Measurements from ENCODE around the gene SBK2. TPM values are rescaled to one million over a fixed set of nuclear protein-coding genes. Genes with fewer than 3 reads are reported as not detected.

The SBK2 gene
- total and polyA plus RNA-seq, 9 of the 15 experiments (the other 6 are each of a cell fraction or from before 2014, with no cell fraction given), result not detected

DNA sequence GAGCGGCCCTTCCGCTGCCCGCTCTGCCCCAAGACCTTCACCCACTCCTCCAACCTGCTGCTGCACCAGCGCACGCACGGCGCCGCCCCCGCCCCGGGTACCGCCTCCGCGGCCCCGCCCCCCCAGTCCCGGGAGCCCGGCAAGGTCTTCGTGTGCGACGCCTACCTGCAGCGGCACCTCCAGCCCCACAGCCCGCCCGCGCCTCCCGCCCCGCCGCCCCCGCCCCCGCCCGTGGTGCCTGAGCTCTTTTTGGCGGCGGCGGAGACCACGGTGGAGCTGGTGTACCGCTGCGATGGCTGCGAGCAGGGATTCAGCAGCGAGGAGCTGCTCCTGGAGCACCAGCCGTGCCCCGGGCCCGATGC is 55.2 kb downstream of the SBK2 start:
- Histone ChIP-seq H3K27ac (ENCODE audit: extremely low read depth, low read depth, low read length) (no peak overlapping the region), H3K9me3 (replicated peaks; ENCODE audit: control insufficient read depth, insufficient read depth, low read depth, low read length) (no peaks in the 10 kb centered on the region), H4K20me1 (replicated peaks; ENCODE audit: control insufficient read depth, insufficient read depth, low read length) (no peaks in the 10 kb centered on the region), H3K4me1 (replicated peaks in 1 of 2; ENCODE audit: control insufficient read depth in 2 of 2, insufficient read depth in 2 of 2, low read length in 2 of 2) (peaks cover 20 to 64% of the 10 kb centered on the region in 2 experiments), H3K9me1 (ENCODE audit: control insufficient read depth, insufficient read depth, low read length) (no peaks in the 10 kb centered on the region), H3K79me2 (ENCODE audit: control insufficient read depth, insufficient read depth, low read length) (peaks cover 31% of the 10 kb centered on the region), H2AFZ (ENCODE audit: low read depth, low read length) (no peak overlapping the region), H3K9ac (ENCODE audit: insufficient read depth in 1 of 2, low read depth in 2 of 2, low read length in 2 of 2) (no peak overlapping the region), H3K4me2 (ENCODE audit: insufficient read depth, low read length) (no peak overlapping the region), H3K27me3 (ENCODE audit: control insufficient read depth in 2 of 2, insufficient read depth in 2 of 2, low read length in 2 of 2) (no peaks in the 10 kb centered on the region), H3K4me3 (no peak overlapping the region), H3K36me3 (ENCODE audit: control insufficient read depth, insufficient read depth, low read length) (peaks cover 32% of the 10 kb centered on the region)
- no peak for TF ChIP-seq CBX8 (IDR thresholded peaks at IDR 0.05; ENCODE audit: borderline replicate concordance, extremely low read depth, low read depth, low read length, poor library complexity, severe bottlenecking)
- TF ChIP-seq DACH1 (IDR thresholded peaks at IDR 0.05; ENCODE audit: partially characterized antibody), result no peak
- no peak for TF ChIP-seq ZSCAN29 (IDR thresholded peaks at IDR 0.05)
- no peak for TF ChIP-seq HDGF (IDR thresholded peaks at IDR 0.05)
- no peak for TF ChIP-seq SIRT6 (IDR thresholded peaks at IDR 0.05; ENCODE audit: low read depth, low read length)
- no peak for TF ChIP-seq ZNF668 (CRISPR knock-in tag; IDR thresholded peaks at IDR 0.05)
- no peak for TF ChIP-seq EZH2 (IDR thresholded peaks at IDR 0.05; ENCODE audit: borderline replicate concordance, low read depth, low read length)
- no peak for TF ChIP-seq MTA1 (IDR thresholded peaks at IDR 0.05; ENCODE audit: borderline replicate concordance)
- no peak for TF ChIP-seq CBFA2T2 (conservative IDR thresholded peaks at IDR 0.05)
- no peak for TF ChIP-seq SIX5 (IDR thresholded peaks at IDR 0.05; ENCODE audit: borderline replicate concordance in 1 of 2, insufficient read depth in 1 of 2, low read depth in 1 of 2, low read length in 2 of 2)
- no peak for TF ChIP-seq JUNB (CRISPR knock-in tag; conservative IDR thresholded peaks at IDR 0.05)
- TF ChIP-seq SNIP1 (IDR thresholded peaks at IDR 0.05; ENCODE audit: low read depth), result no peak
- TF ChIP-seq, protein P1, sequence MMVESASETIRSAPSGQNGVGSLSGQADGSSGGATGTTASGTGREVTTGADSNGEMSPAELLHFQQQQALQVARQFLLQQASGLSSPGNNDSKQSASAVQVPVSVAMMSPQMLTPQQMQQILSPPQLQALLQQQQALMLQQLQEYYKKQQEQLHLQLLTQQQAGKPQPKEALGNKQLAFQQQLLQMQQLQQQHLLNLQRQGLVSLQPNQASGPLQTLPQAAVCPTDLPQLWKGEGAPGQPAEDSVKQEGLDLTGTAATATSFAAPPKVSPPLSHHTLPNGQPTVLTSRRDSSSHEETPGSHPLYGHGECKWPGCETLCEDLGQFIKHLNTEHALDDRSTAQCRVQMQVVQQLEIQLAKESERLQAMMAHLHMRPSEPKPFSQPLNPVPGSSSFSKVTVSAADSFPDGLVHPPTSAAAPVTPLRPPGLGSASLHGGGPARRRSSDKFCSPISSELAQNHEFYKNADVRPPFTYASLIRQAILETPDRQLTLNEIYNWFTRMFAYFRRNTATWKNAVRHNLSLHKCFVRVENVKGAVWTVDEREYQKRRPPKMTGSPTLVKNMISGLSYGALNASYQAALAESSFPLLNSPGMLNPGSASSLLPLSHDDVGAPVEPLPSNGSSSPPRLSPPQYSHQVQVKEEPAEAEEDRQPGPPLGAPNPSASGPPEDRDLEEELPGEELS (CRISPR knock-in tag; IDR thresholded peaks at IDR 0.05; ENCODE audit: borderline replicate concordance), result no peak
- TF ChIP-seq, protein P2, sequence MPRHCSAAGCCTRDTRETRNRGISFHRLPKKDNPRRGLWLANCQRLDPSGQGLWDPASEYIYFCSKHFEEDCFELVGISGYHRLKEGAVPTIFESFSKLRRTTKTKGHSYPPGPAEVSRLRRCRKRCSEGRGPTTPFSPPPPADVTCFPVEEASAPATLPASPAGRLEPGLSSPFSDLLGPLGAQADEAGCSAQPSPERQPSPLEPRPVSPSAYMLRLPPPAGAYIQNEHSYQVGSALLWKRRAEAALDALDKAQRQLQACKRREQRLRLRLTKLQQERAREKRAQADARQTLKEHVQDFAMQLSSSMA (CRISPR knock-in tag; IDR thresholded peaks at IDR 0.05), result no peak
- no peak for TF ChIP-seq SREBF2 (CRISPR knock-in tag; IDR thresholded peaks at IDR 0.05)
- no peak for TF ChIP-seq KAT8 (IDR thresholded peaks at IDR 0.05; ENCODE audit: low read depth)
- TF ChIP-seq, protein P3, sequence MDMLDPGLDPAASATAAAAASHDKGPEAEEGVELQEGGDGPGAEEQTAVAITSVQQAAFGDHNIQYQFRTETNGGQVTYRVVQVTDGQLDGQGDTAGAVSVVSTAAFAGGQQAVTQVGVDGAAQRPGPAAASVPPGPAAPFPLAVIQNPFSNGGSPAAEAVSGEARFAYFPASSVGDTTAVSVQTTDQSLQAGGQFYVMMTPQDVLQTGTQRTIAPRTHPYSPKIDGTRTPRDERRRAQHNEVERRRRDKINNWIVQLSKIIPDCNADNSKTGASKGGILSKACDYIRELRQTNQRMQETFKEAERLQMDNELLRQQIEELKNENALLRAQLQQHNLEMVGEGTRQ (CRISPR knock-in tag; IDR thresholded peaks at IDR 0.05), result no peak
- TF ChIP-seq ZNF232 (CRISPR knock-in tag; IDR thresholded peaks at IDR 0.05), result no peak
- TF ChIP-seq, protein P4, sequence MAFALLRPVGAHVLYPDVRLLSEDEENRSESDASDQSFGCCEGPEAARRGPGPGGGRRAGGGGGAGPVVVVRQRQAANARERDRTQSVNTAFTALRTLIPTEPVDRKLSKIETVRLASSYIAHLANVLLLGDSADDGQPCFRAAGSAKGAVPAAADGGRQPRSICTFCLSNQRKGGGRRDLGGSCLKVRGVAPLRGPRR (CRISPR knock-in tag; IDR thresholded peaks at IDR 0.05), result no peak
- TF ChIP-seq SOX6 (IDR thresholded peaks at IDR 0.05), result no peak
- intact Hi-C loops (cut with micrococcal nuclease) (no loop called here), in situ Hi-C loops (cut with MboI) (no loop called here)
- WGBS (ENCODE audit: insufficient coverage, low coverage, missing lambda C conversion rate), result no CpG with 5 or more reads among the region's 40 CpGs
- POLR2A ChIA-PET, result no interaction called here
- ATAC-seq, result no peak
- BruUV-seq (replicated peaks), result no TSS peak
- FAIRE-seq, result no peak
- no peak for DNase-seq (ENCODE audit: extremely low read depth in 1 of 4, low spot score in 3 of 4)
- CTCF ChIA-PET (ENCODE audit: low intra/inter-chr PET ratio), result no interaction called here
